ENCODE results near the gene ANAPC13.

DNA sequence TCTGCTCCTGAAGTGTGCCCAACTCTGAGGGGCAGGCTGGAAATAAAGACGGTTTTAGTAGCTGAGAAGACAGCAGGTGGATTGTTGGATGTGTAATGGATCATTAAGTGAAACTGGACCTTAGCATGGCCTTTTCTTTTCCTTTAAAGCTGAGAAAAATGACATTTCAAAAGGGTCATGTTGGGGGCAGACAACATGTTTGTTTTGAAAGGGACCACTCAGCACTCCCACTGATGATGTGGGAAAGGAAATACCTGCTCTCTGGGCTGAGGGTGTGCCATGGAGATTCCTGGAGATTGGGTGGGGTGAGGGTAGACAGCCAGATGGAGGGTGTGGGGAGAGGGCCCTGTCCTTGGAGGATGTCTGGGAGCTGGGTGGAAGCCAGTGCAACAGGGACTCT is 38.4 kb downstream of the ANAPC13 start:
- TF ChIP-seq POLR2AphosphoS5 (IDR thresholded peaks at IDR 0.05; ENCODE audit: low read depth, low read length) = no peak
- no peak for TF ChIP-seq SIN3A (IDR thresholded peaks at IDR 0.05; ENCODE audit: borderline replicate concordance, insufficient read depth, low read depth, low read length)
- TF ChIP-seq, protein P1, sequence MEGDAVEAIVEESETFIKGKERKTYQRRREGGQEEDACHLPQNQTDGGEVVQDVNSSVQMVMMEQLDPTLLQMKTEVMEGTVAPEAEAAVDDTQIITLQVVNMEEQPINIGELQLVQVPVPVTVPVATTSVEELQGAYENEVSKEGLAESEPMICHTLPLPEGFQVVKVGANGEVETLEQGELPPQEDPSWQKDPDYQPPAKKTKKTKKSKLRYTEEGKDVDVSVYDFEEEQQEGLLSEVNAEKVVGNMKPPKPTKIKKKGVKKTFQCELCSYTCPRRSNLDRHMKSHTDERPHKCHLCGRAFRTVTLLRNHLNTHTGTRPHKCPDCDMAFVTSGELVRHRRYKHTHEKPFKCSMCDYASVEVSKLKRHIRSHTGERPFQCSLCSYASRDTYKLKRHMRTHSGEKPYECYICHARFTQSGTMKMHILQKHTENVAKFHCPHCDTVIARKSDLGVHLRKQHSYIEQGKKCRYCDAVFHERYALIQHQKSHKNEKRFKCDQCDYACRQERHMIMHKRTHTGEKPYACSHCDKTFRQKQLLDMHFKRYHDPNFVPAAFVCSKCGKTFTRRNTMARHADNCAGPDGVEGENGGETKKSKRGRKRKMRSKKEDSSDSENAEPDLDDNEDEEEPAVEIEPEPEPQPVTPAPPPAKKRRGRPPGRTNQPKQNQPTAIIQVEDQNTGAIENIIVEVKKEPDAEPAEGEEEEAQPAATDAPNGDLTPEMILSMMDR (IDR thresholded peaks at IDR 0.05) = no peak
